Activated CD4-positive, alpha-beta T cell treated with anti-CD3 and anti-CD28 coated beads, Interleukin-2, Interleukin-6, amounts not matched to agents 100 ng/mL and 50 ng/mL, durations not matched to agents 16 hours and 8 hours (primary cell): ENCODE data around the gene POTEF.
A peak's percentile ranks its signal among the peaks of the same experiment; 100 is the strongest.
"Not testable (repeated sequence)": the region's sequence is repeated elsewhere in the genome, so short reads cannot be mapped to it uniquely, and the experiment has no call there.

Source experiments
- DNase-seq: peaks from one replicate; pipeline ENCODE4 v3.0.0-alpha.2; 2020

The POTEF gene

GRCh38 chr2:130152816-130153595 lies 24.0 kb upstream of the POTEF start:
- DNase-seq, result no peak

DNA sequence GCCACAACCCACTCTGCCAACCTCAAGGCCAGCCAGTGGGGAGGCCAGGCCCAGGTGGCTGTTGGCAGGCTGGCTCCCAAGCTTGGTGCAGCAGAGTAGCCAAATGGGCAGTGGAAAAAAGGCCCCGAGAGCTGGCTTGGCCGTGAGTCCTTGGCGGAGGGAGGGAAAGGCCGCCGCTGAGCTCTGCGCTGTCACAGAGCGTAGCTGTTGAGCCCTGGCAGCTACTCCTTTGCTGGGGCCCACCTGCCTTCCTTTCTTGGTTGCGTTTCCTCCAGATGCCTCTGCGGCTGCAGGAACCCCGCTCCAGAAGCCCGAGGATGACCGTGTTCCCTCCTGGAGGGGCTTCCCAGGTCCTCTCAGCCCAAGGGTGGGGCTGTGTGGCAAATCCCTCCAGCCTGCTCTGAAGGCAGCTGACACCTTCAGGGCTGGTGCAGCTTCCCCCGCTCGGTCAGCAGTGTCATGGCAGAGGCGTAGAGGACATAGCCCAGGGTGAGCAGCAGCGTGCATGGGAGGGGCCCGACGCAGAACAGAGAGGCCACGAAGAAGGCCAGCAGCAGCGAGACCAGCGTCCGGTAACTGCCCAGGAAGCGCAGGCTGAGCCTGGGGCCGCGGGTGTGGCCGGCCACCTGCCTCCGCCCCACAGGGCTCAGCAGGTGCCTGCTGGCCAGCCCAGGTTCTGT lies 23.3 kb upstream of the POTEF start:
- not testable (repeated sequence) for DNase-seq

- DNase-seq, result not testable (repeated sequence)
Measured at GRCh38 chr2:130151145-130151512, 22.1 kb upstream of the POTEF start.

DNA sequence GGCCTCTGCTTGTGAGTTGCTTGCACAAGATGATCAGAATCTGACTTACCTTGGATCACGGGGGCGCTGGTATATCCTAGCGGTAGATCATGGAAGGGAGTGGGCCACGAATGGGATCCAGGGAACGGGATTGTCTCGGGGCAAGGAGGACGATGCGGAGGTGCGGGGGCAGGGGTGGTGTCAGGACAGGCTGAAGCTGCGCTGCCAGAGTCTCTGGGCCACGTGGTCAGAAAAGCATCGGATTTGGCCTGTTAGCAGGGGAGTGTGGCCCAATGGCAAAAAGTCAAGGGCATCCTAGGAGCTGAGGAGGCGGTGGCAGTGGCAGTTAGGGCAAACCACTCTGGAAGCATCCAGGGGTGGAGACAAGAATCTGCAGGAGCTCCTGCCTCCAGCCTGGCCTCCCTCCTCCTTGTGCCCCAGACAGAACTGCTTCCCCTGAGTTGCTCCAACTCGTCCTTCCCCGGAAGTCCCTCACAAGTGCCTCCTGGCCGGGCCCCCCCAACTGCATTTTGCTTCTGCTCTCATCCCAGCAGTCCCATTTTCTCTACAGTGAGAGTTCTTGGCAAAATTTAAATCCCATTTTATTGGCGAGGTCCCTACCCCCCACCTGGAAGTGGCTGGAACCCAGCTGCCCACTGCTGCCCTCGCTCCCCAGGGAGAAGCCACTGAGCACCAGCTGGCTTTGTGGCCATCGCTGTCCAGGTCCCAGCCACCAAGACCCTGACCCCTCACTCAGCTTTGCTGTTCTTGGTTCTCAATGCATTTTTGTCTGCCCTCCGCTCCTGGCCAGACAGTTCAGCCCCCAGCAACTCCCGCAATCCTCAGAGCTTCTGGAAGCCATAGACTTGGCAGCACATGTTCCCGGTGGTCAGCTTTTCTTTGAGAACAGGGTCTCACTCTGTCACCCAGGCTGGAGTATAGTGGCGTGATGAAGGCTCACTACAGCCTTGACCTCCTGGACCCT lies 21.4 kb upstream of the POTEF start:
- DNase-seq, result no peak

GRCh38 chr2:130148515-130148914 lies 19.5 kb upstream of the POTEF start:
- not testable (repeated sequence) for DNase-seq

- DNase-seq, result peak; percentile 70
Measured at GRCh38 chr2:130145006-130145414, 16.0 kb upstream of the POTEF start, which contains the start of gene CCDC74B. TSS of gene CCDC74B (minus strand) at chr2:130145112. CDS start at chr2:130144996, 116 bp downstream.

- peak; percentile 18 for DNase-seq
Measured at GRCh38 chr2:130143266-130144039, 14.4 kb upstream of the POTEF start.

DNA sequence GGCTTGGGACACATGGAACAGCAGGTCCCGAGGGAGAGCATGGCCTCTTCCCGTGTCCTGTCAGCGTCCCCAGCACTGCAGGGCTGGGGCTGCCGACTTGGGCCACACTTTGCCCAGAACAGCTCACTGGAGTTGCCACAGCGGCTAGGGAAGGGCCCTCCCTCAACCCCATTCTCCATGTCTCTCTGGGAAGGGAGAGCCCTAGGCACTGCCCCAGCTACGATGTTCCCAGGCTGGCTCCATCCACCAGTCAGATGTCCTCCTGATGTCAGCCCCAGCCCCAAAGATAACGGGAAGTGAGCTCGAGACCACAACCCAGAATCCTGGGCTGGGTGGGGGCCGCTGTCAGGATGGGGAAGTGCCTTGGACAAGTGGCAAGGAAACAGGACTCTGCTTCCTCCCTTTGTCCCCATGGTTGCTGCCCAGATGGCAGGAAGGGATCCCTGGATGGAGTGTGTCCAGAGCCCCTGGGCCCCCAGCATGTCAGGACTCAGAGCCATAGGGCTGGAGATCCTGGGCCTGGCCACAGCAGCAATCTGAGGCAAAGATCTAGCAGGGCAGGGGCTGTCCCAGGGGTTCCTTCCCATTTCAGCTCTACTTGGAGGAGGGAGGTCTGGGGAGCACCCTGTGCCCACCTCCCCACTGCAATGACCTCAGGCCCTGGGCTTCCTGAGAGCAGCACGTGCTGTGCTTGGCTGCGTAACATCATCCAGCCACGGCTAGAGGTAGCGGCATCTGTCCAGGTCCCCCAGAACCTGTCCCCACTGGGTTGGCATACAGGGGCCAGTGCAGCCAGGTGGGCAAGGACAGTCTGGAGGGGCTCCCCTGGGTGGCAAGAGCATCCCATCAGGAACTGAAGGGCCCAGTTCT lies 13.6 kb upstream of the POTEF start:
- DNase-seq, result not testable (repeated sequence)

- DNase-seq, result not testable (repeated sequence)
Measured at GRCh38 chr2:130141645-130142370, 12.8 kb upstream of the POTEF start.

GRCh38 chr2:130141002-130141401 lies 12.0 kb upstream of the POTEF start:
- not testable (repeated sequence) for DNase-seq

DNA sequence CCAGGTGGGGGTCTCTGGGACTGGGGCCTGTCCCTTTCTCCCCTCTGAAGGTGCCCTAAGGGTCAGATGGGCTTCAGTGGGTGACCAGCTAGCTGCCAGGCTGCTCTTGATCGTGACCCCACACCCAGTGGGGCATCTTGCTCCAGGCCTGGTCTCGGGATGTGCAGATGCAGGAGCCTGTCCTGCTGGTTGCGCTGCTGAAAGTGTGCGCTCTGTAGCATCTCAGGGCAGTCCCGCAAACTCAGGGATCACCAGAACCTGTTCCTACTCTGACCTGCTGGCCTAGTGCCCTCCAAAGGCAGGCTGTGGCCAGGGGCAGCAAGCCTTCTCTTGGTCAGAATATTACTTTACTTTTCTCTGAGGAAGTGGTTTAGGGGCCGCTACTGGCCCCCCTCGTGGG lies 11.5 kb upstream of the POTEF start:
- not testable (repeated sequence) for DNase-seq

DNA sequence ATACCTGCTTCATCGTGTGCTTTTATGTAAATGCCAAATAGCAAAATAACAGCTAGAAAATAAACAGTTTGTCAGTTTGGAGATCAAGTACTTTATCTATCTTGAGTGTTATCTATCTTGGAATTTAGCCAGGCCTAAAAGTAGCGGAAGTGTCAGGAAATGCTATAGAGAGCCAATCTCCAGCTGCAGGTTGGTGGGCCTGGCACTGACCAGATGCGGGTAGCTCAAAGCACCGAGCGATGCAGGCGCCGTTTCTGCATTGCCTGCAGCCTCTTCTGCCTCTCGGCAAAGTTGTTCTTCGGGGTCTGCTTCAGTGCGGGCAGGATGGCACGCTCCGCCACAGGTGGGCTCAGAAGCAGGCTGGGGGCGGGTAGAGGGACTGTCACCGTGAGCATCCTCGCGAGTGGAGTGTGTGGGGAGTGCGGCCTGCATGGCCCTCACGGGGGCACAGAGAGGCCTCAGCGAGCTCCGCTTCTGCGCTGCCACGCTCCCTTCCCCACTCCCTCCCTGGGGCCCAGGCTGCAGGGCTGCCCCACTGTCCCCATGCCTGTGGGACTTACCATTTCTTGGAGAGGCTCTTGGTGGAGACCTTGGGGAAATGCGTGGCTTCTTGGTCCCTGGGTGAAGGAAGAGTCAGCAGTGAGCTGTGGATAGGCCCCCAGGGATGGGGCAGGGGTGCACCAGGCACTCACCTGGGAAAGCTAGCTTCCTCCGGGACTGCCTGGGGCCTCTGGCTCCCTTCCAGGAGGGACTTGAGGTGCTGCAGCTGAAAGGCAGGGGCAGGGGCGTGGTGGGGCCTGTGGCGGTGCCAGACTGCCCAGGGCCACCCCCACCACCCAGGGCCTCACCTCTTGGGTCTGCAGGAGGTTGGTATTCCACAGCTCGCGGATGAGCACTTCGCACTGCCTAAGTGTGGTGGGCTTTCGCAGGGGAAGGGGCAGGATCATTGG lies 10.6 kb upstream of the POTEF start:
- DNase-seq, result not testable (repeated sequence)

- not testable (repeated sequence) for DNase-seq
Measured at GRCh38 chr2:130138841-130139251, 9.8 kb upstream of the POTEF start.

DNA sequence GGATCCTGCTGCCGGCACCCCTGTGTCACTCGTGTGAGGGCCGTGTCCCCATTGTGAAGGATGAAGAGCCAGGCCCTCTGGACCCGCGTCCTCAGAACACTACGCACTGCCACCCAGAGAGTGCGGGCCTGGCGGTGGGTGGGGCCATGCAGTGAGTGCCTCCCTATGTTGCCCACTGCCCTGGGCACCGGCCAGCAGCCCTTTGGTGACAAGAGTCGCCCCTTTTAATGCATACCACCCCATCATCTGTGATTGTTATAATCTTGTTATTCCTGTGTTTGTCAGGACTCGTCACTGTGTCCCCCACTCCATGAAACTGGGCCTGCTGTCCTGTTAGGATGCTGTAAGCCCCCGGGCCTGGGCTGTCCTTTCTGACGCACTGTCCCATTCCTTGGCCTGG lies 9.3 kb upstream of the POTEF start:
- not testable (repeated sequence) for DNase-seq

DNA sequence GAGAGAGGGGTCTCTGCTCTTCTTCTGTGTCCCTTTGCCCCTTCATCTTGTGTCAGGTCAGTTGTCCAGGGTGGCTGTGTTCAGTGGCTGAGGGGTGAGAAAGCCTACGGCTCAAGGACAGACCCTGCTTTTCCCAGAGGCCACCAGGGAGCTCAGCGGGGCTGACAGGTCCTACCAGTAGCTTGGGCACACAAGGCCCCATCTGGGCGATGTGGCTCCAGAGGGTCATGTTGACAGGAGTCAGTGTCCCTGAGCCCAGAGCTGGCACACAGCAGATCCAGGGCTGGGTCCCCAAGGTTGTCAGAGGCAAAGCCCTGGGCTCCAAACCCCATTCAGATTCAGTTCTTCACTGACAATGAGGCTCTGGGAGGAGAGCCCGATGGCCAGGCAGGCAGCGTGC lies 8.1 kb upstream of the POTEF start:
- not testable (repeated sequence) for DNase-seq

DNA sequence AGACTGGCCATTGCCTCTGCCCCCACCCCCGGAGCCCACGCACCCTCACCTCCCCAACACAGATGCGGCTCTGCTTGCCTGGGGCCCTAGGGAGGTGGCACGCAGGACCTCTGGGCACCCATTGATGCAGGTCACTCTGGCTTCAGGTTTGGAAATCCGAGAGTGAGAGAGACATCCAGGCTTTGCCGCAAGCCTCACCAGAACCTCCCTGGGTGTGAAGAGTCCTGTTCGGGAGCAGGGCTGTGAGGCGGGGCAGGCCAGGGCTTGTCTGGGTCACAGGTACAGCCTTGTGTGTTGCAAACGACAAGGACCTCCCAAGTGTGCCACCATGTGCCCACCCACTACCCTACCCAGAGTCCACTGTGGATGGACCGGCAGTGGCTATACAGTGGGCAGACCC lies 7.5 kb upstream of the POTEF start:
- DNase-seq, result not testable (repeated sequence)

DNA sequence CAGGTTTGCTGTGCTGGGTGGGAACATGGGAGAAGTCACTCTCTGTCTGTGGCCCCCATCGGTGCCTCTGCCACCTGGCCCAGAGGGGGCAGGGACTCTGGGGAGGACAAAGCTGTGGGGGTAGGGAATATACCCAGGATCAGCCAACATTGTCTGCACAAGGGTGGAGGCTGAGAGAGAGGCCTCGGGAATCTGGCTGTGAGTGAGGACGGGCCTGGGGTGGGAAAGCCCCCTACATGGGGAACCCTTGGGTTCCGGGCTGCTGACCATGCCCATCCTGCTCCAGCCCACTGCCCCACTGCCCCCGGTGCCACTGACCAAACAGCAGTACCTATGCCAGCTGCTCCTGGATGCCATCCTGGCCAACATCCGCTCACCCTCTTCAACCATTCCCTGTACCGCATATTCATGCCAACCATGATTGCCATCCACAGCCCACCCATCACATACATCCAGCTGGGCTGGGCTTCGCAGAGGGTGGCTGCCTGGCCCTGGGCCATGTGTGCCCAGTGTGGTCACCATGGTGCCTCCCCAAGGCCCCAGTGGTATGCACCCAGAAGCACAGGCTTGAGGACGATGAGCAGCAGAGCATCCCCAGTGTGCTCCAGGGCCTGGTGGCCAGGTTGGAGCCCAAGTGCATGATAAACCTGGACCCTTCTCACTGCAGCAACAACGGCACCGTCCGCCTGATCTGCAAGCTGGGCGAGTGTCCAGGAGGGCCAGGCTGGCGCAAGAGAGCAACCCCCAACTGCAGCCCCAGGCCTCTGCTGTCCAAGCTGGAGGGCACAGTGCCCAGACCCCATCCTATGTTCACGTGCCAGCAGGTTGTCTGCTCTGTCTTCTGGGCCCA lies 6.9 kb upstream of the POTEF start:
- DNase-seq, result no peak

DNA sequence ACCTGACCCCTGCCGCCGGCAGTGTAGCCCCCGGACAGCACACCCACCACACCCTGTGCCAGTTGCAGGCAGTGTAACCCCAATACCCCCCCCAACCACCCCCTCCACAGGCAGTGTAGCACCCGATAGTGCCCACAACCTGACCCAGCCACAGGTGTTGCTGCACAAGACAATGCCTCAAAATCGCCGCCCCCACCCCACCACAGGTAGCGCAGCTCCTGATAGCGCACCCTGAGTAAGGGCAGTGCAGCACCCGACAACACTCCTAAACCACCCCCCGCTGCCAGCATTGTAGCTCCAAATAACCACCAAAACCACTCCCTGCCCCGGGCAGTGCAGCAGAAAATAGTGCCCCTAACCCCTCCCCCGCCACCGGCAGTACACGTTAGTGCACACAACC lies 558 bp downstream of the POTEF start:
- DNase-seq, result not testable (repeated sequence)
